Fibroblast of skin of left biceps (primary cell): ENCODE measurements around the gene BSG.
"Not testable (repeated sequence)": the region's sequence is repeated elsewhere in the genome, so short reads cannot be mapped to it uniquely, and the experiment has no call there.

Experiments used
- DNase-seq, 2 experiments: peaks; one replicate each; pipeline ENCODE4 v3.0.0-alpha.2; 2013; ENCODE audit warnings: low read depth in 2 of 2

Gene BSG

DNA sequence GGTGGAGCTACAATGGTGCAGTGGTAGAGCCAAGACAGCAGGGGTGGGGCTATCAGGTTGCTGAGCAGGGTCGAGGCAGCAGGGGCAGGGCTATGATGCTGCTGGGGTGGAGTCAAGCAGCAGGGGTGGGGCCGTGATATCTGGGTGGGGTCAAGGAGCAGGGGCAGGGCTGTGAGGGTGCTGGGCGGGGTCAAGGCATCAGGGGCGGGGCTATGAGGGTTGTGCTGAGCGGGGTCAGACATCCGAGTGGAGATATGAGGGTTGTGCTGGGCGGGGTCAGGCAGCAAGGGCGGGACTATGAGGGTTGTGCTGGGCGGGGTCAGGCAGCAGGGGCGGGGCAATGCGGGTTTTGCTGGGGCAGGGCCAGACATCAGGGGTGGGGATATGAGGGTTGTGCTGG lies 32.0 kb downstream of the BSG start:
- no peak for DNase-seq

DNA sequence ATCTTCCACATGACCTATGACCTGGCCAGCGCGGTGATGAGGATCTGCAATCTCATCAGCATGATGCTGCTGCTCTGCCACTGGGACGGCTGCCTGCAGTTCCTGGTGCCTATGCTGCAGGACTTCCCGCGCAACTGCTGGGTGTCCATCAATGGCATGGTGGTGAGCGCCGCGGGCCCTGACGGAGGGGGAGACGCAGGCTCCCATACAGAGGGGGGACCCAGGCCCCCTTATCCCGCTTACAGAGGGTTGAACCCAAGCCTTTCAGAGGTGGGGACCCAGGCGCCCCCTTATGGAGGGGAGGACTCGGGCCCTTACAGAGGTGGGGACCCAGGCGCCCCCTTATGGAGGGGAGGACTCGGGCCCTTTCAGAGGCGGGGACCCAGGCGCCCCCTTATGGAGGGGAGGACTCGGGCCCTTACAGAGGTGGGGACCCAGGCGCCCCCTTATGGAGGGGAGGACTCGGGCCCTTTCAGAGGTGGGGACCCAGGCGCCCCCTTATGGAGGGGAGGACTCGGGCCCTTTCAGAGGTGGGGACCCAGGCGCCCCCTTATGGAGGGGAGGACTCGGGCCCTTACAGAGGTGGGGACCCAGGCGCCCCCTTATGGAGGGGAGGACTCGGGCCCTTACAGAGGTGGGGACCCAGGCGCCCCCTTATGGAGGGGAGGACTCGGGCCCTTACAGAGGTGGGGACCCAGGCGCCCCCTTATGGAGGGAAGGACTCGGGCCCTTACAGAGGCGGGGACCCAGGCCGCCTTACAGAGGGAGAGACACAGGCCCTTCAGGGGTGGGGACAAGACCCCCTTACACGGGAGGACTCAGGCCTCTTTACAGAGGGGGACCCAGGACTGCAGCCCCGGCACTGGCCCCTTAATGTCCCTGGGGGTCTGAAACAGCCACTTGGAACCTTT lies 32.9 kb downstream of the BSG start:
- DNase-seq, result not testable (repeated sequence)

DNA sequence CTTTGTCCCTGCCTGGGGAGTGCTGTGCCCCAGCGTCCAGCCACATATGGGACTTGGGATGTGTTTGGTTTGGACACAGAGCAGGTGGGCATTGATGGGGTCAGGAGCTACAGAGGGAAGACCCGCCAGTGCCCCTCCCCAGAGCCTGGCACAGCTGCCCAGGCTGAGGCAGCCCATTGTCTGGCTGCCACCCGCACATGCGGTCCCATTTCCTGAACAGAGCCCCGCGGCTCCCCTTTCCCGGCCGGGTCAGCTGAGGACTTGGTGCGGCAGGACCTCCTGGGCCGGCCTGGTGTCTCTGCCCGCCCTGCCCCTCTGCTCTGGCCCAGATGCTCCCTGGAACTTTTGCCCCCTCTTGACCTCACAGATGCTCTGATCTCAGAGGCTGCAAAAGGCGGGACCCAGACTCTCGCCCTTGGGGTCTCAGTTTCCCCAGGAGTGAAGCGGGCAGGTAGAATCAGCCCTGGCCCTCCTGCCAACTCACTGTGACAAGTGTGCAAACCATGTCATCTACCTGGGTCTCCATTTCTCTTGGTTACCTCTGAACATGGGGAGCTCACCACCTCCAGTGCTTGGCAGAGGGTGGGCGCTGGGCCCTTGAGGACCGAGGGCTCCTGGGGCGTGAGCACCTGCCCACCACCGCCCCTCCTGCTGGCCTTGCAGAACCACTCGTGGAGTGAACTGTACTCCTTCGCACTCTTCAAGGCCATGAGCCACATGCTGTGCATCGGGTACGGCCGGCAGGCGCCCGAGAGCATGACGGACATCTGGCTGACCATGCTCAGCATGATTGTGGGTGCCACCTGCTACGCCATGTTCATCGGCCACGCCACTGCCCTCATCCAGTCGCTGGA lies 35.1 kb downstream of the BSG start:
- DNase-seq, result no peak

DNA sequence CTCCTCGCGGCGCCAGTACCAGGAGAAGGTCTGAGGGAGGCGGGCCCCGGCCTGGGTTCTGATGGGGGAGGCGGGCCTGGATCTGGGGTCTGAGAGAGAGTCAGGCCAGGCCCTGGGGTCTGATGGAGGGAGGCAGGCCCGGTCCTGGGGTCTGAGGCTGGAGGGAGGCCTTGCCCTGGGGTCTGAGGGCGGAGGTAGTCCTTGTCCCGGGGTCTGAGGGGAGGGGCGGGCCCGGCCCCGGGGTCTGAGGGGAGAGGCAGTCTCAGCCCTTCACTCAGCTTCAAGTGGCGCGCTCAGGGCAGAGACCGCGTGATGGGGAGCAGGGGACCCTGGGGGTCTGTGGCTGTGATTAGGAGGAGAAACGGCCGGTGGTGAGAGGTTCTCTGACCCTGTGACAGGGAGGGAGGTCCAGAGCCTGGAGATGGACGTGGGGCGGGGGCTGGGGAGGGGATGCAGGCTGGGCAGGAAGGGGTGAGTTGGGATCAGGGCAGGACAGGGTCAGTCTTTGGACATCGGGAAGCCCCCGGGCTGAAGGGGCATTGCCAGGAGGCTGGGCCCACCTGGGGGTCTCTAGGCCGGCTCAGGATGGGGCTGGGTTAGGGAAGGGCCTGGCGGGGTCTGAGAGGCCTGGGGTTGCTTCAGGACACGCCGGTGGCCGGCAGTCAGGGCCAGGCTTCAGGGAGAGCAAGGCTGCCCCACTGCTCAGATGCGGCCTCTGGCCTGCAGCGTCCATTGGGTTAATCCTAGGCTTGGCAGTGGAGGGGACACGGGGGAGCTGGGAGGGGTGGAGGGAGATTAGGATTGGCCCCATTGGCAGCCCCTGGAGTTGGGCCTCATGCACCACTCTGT lies 36.0 kb downstream of the BSG start:
- DNase-seq, result no peak

DNA sequence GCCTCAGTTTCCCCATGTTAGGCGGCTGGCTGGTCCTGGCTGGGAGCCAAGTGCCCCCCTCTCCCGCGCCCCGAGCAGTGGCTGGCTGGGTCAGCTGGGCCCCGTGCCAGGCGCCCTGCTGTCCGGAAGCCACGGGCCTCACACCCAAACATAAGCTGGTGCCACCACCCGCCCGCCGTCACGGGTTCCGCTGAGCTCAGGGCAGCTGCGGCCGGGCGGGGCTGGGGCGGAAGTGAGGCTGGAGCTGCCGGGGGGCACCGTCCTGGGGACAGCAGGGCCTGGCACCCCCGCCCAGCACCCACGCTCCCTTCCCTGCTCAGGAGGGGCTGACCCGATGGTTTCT lies 36.6 kb downstream of the BSG start:
- DNase-seq, result no peak

DNA sequence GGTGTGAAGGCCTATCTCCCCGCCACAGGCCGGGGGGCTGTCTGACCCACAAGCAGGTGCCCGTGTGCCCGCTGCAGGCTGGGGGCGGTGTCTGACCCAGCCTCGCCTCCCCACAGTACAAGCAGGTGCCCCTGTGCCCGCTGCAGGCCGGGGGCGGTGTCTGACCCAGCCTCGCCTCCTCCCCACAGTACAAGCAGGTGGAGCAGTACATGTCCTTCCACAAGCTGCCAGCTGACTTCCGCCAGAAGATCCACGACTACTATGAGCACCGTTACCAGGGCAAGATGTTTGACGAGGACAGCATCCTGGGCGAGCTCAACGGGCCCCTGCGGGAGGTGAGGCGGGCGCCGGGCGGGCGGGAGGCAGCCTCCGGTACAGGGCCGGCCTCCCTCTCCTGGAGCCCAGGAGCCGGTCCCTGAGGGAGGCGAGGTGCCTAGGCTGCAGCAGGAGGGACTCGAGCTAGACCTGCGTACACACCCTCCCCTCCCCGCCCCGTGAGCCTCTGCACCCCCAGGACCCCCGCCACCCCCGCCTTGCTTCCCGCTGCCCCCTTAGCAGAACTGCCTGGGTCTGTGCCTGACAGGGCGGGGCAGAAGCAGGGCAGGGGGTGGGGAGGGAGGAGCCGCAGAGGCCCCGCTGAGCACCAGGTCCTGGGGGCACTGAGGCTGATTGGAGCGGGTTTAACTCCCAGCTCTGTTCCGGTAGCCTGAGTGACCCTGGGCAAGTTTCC lies 37.8 kb downstream of the BSG start:
- DNase-seq, result no peak

DNA sequence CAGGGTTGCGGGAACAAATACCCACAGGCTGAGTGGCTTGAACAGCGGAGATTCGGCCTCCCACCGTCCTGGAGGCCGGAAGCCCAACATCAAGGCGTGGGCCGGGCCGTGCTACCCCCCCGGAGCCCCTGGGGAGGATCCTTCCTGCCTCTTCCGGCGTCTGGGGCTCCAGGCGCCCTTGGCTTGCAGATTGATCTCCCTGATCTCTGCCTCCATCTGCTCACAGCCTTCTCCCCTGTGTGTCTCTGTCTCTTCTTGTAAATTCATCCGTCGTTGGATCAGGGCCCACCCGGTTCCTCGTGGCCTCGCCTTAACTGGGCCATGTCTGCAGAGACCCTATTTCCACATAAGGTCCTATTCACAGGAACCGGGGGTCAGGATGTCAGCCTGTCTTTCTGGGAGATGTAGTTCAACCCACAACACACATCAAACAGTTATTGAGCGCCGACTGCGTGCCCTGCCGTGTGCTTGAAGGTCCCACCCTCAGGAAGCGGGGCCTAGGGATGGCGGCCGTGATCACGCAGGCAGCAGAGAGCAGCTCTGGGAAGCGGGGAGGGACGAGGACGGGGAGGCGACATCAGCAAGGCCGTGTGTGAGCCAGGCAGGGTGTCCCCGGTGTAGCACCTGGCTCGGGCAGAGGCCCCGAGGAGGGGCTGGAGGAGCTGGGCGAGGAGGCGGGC lies 38.5 kb downstream of the BSG start:
- DNase-seq, result peak; percentile 55 to 56

DNA sequence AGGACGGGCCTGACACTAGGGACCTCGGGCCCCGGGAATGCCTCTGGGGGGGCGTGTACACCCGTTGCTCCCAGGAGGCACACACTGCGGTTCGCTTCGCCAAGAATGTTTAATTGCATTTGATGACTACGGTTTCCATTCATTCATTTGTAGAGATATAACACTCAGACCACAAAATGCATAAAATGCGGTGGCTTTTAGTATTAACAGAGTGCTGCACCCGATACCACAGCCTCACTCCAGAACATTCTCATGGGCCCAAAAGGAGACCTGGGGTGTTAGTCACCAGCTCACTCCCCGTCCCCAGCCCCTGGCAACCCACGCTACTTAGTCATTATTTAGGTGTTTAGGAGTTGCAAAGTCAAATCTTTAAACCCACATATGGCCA lies 39.1 kb downstream of the BSG start:
- DNase-seq, result peak; percentile 93

DNA sequence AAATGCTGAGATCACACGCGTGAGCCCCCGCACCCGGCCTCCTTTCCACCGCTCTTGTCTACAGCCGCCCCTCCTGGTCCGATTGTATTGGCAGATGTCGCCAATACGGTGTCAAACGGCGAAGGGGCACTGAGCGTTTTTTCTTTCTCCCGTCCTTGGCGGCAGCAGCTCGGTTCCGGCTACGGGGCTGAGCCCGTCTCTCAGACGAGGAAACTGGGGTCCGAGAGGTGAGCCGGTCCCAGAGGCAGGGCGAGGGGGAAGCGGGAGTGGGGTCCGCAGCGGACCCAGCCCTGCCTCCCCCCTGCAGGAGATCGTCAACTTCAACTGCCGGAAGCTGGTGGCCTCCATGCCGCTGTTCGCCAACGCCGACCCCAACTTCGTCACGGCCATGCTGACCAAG lies 40.5 kb downstream of the BSG start:
- no peak for DNase-seq

DNA sequence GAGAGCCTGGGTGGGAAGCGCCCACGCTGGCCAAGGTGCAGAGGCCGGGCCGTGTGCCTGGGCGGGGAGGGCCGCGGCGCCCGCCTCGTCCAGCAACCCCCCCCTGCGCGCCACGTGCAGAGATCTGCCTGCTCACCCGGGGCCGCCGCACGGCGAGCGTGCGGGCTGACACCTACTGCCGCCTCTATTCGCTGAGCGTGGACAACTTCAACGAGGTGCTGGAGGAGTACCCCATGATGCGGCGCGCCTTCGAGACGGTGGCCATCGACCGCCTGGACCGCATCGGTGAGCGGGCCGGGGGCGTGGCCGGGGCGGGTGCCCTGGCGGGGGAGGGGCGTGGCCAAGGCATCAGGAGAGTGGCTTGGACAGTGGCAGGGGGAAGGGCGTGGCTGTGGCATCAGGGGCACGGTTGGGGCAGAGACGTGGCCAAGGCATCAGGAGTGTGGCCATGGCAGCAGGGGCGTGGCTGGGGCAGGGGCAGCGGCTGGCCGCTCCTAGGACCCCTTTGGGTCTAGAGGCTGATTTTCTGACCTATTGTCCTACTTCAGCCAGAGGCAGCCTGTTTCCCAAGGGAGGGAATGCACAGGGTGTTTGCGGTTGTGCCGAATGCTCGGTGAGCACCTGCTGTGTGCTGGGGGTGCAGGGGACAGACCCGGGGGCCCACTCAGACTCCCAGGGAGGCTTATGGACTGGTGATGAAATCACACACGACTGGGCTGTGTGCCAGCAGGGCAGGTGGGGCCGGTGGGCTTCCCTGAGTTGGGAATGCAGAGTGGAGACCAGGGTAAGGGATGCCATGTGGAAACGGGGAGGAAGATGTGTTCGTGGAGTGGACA lies 41.6 kb downstream of the BSG start:
- no peak for DNase-seq

DNA sequence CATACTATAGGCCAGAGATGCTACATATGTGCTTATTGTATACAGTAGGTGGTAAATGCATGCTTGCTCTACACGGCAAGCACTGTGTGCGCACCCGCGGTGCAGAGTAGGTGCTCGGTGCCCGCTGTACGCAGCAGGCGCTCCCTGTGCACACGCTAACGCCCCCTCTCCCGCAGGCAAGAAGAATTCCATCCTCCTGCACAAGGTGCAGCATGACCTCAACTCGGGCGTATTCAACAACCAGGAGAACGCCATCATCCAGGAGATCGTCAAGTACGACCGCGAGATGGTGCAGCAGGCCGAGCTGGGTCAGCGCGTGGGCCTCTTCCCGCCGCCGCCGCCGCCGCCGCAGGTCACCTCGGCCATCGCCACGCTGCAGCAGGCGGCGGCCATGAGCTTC lies 43.2 kb downstream of the BSG start:
- DNase-seq, result no peak

DNA sequence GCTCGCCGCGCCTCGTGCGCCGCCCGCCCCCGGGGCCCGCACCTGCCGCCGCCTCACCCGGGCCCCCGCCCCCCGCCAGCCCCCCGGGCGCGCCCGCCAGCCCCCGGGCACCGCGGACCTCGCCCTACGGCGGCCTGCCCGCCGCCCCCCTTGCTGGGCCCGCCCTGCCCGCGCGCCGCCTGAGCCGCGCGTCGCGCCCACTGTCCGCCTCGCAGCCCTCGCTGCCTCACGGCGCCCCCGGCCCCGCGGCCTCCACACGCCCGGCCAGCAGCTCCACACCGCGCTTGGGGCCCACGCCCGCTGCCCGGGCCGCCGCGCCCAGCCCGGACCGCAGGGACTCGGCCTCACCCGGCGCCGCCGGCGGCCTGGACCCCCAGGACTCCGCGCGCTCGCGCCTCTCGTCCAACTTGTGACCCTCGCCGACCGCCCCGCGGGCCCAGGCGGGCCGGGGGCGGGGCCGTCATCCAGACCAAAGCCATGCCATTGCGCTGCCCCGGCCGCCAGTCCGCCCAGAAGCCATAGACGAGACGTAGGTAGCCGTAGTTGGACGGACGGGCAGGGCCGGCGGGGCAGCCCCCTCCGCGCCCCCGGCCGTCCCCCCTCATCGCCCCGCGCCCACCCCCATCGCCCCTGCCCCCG lies 43.8 kb downstream of the BSG start:
- DNase-seq, result no peak

DNA sequence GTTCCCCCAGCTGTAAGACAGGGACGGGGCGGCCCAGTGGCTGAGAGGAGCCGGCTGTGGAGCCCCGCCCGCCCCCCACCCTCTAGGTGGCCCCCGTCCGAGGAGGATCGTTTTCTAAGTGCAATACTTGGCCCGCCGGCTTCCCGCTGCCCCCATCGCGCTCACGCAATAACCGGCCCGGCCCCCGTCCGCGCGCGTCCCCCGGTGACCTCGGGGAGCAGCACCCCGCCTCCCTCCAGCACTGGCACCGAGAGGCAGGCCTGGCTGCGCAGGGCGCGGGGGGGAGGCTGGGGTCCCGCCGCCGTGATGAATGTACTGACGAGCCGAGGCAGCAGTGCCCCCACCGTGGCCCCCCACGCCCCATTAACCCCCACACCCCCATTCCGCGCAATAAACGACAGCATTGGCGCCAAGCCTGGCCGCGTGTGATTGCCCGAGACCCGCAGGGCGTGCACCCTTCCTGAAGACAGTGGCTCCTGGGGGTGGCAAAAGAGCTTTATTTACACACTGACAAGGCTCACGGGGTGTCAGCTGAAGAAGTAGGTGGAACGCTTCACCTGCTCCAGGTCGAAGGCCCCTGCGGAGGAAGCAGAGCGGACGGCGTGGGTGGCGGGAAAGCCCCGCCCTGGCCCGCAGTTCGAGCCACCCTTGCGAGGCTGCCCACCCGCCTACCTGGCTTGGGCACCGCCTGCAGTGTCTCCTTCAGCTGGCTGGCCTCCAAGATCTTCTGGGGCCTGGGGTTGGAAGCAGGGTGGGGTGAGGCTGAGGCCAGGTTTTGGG lies 44.5 kb downstream of the BSG start:
- DNase-seq, result no peak

DNA sequence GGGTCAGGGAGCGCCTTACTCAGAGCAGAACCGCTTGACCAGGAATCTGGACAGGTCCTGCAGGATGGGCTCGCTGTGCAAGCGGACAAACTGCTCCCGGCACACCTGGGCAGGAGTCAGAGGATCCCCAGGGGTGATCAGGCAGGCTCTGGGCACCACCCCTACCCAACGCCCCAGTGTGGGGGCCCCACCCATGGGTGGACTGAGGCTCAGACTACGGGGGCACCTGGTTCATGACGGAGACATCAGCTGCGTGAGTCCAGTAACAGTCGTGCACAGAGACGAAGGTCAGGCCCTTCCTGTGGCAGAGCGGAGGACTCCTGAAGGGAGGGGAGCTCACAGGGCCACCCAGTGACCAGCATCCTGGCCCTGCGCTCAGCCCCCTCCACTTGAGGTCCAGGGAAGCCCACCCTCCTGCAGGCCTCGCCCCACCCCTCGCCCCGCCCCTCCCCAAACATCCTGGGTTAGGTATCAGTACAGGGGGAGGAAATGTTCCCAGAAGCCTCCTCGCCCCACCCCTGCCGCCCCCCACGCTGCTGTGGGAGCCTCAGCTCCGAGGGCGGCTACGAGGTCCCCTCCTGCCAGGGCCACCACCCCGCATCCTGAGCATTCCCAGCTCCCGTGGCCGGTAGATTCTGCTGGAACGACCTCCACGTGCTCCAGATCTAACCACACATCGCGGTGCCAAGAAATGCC lies 45.3 kb downstream of the BSG start:
- DNase-seq, result no peak

DNA sequence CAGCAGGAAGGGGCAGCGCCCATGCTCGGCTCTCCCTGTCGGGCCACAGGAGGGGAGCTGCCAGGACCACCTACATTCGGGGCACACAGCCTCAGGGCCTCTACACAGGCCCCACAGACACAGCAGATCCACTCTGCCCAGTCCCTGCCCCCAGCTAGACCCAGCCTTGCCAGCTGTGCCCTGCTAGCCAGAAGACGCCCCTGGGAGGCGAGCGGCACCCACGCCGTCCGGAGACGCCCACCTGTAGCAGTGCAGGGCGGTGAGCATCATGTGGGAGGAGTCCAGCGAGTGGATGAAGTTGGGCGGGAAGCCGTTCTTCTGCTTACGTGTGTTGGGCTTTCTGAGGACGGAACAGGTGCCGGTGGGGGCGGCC lies 45.8 kb downstream of the BSG start:
- DNase-seq, result no peak

DNA sequence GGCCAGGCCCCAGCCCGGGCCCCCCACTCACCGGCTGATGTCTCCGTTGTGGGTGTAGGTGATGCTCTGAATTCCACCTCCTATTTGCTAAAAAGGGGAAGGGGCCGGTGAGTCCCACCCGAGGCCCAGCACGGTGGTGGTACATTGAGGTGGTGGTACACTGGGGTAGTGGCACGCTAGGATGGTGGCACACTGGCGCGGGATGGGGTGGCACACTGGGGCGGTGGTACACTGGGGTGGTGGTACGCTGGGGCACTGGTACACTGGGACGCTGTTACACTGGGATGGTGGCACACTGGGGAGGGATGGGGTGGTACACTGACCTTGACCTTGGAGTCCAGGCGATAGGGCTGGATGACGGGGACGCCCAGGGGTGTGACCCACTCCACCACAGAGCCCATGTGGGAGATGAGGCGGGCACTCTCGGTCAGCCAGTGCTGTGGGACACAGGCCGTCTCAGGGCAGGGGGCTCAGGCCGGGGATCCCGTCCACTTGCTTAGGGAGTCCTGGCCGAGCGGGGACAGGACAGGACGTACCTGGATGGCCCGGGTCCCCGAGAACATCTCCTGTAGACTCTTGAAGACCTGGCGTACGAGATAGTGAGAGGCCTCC lies 46.4 kb downstream of the BSG start:
- DNase-seq, result no peak

DNA sequence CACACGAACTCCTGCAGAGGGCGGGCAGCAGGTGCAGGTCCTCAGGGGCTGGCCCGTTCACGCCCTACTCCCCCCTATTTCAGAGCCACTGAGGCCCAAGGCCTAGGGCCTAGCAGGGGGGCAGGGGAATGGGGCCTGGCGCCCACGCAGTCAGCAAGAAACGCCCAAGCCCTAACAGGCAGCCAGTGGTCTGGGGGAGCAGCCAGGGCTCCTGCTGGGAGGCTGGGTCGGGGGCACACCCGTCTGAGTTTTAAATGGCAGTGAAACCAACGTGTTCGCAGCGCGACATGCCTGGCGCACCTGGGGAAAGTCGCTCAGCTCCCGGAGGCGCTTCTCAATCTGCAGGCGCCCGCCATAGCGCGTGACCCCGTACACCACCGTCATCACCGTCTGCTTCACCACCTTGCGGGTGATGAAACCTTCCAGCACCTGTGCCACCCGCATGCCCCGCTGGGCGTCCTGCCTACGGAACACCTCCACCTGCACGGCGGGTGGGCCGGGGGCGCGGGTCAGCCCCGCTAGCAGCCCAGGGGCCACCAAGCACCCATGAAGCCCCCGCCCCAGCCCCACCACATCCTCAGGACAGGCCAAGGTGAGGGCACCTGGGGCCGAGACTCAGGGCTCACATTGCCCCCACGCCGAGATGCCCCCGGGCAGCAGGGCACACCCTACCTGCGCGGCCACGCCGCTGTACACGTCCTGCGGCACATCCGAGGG lies 47.0 kb downstream of the BSG start:
- DNase-seq, result no peak
